Mesenchymal stem cell (in vitro differentiated cells and primary cell): Measurements from ENCODE around the gene TMEM123.
A peak's percentile ranks its signal among the peaks of the same experiment; 100 is the strongest.

ENCODE experiments used
- DNase-seq: peaks from one replicate; pipeline ENCODE4 v3.0.0-alpha.2; 2013
- H2AFZ ChIP-seq: one replicate; pipeline ENCODE4 v1.6.1; 2013; ENCODE audit warnings: low read depth, mild to moderate bottlenecking, control low read depth, inconsistent platforms, low read length, moderate library complexity
- H2AK5ac ChIP-seq: 2 replicates; pipeline ENCODE4 v1.6.1; 2013; ENCODE audit warnings: low read length, moderate library complexity, mild to moderate bottlenecking, inconsistent platforms; ENCODE audit not compliant: severe bottlenecking
- H2BK120ac ChIP-seq: one replicate; pipeline ENCODE4 v1.6.1; 2013; ENCODE audit warnings: low read depth, mild to moderate bottlenecking, inconsistent platforms, low read length, moderate library complexity
- H2BK12ac ChIP-seq, 2 experiments: one replicate each; pipeline ENCODE4 v1.6.1; 2013; ENCODE audit warnings: inconsistent platforms in 2 of 2, low read length in 2 of 2, mild to moderate bottlenecking in 2 of 2, moderate library complexity in 2 of 2, control low read depth in 1 of 2
- H2BK15ac ChIP-seq: one replicate; pipeline ENCODE4 v1.6.1; 2013; ENCODE audit warnings: mild to moderate bottlenecking, low read depth, inconsistent platforms; ENCODE audit not compliant: poor library complexity, severe bottlenecking
- H2BK5ac ChIP-seq: 2 replicates; pipeline ENCODE4 v1.6.1; 2013; ENCODE audit warnings: low read depth, mild to moderate bottlenecking, low read length, control low read depth, inconsistent platforms; ENCODE audit not compliant: poor library complexity, severe bottlenecking
- H3K14ac ChIP-seq, 2 experiments: one replicate each; pipeline ENCODE4 v1.6.1; 2013; ENCODE audit warnings: inconsistent platforms in 2 of 2, low read length in 2 of 2, control low read depth in 1 of 2, mild to moderate bottlenecking in 1 of 2, moderate library complexity in 1 of 2
- H3K18ac ChIP-seq, 2 experiments: one replicate each; pipeline ENCODE4 v1.6.1; 2013; ENCODE audit warnings: inconsistent platforms in 2 of 2, low read length in 2 of 2, control low read depth in 1 of 2, low read depth in 1 of 2, mild to moderate bottlenecking in 1 of 2
- H3K23ac ChIP-seq, 2 experiments: one replicate each; pipeline ENCODE4 v1.6.1; 2013; ENCODE audit warnings: inconsistent platforms in 2 of 2, low read length in 2 of 2, mild to moderate bottlenecking in 2 of 2, moderate library complexity in 2 of 2, control low read depth in 1 of 2
- H3K27ac ChIP-seq: 2 replicates; pipeline ENCODE4 v1.5.1; 2013; ENCODE audit warnings: mild to moderate bottlenecking, moderate library complexity, low read length, control low read depth, inconsistent platforms; ENCODE audit not compliant: poor library complexity, severe bottlenecking
- H3K27me3 ChIP-seq, 2 experiments: 2 replicates each; pipeline versions ENCODE4 v1.6.1 to v1.7.0; 2013; ENCODE audit warnings: low read length in 2 of 2, mild to moderate bottlenecking in 2 of 2, moderate library complexity in 2 of 2, control low read depth in 1 of 2, inconsistent platforms in 1 of 2; ENCODE audit not compliant: control insufficient read depth in 1 of 2, insufficient read depth in 1 of 2
- H3K36me3 ChIP-seq, 2 experiments: 2 replicates each; pipeline versions ENCODE4 v1.6.1 to v1.7.0; 2013; ENCODE audit warnings: low read length in 2 of 2, control low read depth in 1 of 2, inconsistent platforms in 1 of 2, low read depth in 1 of 2, mild to moderate bottlenecking in 1 of 2; ENCODE audit not compliant: insufficient read depth in 2 of 2, control insufficient read depth in 1 of 2
- H3K4ac ChIP-seq, 2 experiments: one replicate each; pipeline ENCODE4 v1.6.1; 2013; ENCODE audit warnings: inconsistent platforms in 2 of 2, low read length in 2 of 2, mild to moderate bottlenecking in 2 of 2, moderate library complexity in 2 of 2, control low read depth in 1 of 2, low read depth in 1 of 2
- H3K4me1 ChIP-seq: 2 replicates; pipeline ENCODE4 v1.6.1; 2013; ENCODE audit warnings: low read depth, low read length, control low read depth; ENCODE audit not compliant: control insufficient read depth, insufficient read depth
- H3K4me2 ChIP-seq: 2 replicates; pipeline ENCODE4 v1.6.1; 2013; ENCODE audit warnings: low read length, mild to moderate bottlenecking, inconsistent platforms; ENCODE audit not compliant: poor library complexity, severe bottlenecking
- H3K4me3 ChIP-seq, 2 experiments: 2 replicates each; pipeline versions ENCODE4 v1.5.1 to v1.7.0; 2013; ENCODE audit warnings: low read length in 2 of 2, mild to moderate bottlenecking in 2 of 2, control low read depth in 1 of 2, low read depth in 1 of 2; ENCODE audit not compliant: insufficient read depth in 1 of 2
- H3K79me1 ChIP-seq: replicated peaks from 2 replicates; pipeline ENCODE4 v1.6.1; 2013; ENCODE audit warnings: mild to moderate bottlenecking, control low read depth, low read length, inconsistent platforms; ENCODE audit not compliant: poor library complexity, severe bottlenecking
- H3K9ac ChIP-seq: 2 replicates; pipeline ENCODE4 v1.7.0; 2013; ENCODE audit warnings: mild to moderate bottlenecking, low read length, moderate library complexity
- H3K9me3 ChIP-seq: 2 replicates; pipeline ENCODE4 v1.7.0; 2013; ENCODE audit warnings: mild to moderate bottlenecking, low read length; ENCODE audit not compliant: control insufficient read depth
- H4K8ac ChIP-seq: one replicate; pipeline ENCODE4 v1.6.1; 2013; ENCODE audit warnings: inconsistent platforms, mild to moderate bottlenecking, low read length, moderate library complexity
- H4K91ac ChIP-seq: one replicate; pipeline ENCODE4 v1.6.1; 2013; ENCODE audit warnings: mild to moderate bottlenecking, low read length, inconsistent platforms
- WGBS: methylation state at CpG from one replicate; pipeline ENCODE4 v1.1.7; 2013; ENCODE audit warnings: mixed read lengths; 5-methylcytosine and 5-hydroxymethylcytosine counted together

Gene TMEM123

DNA sequence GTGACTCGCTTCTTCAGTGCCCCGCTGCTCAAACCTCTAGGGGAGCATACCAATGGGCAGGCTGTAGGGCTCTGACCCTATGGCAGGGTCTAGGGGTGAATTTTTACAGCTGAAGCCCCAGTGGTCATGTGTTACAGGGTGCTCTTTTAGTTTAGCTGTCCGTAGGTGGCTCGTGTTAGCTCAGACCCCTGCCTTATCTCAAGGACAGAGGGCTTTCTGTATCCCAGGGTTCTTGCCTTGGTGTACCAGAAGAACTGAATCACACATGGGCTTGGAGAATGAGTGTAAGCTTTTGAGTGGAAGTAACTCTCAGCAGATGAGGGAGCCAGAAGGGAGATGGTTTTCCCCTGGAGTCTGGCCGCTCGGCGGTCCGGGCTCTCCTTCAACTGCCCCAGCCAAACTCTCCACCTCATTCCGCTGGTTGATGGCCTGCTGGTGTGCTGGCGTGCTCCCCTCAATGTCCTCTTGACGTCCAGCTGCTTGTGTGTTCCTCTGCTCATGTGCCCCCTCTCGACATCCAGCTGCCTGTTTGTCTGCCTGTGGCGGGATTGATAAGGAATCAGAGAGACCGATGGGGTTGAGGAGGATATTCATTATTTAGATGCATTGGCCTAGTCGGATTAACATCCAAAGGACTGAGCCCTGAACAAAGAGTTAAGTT lies 68.0 kb downstream of the TMEM123 start:
- Histone ChIP-seq H3K27me3 (no peaks in the 10 kb centered on the region), H3K79me1 (peaks cover 6% of the 10 kb centered on the region), H2AK5ac (peak overlapping the region; percentile 9), H3K18ac (peak overlapping the region in 1 of 2 experiments; percentile 61), H2BK12ac (no peak overlapping the region), H3K36me3 (peaks cover 12 to 93% of the 10 kb centered on the region in 2 experiments), H3K4me1 (peaks cover 10% of the 10 kb centered on the region), H3K9ac (no peak overlapping the region), H4K8ac (no peak overlapping the region), H3K4ac (no peak overlapping the region), H2BK5ac (no peak overlapping the region), H3K14ac (no peak overlapping the region), H3K23ac (no peak overlapping the region), H3K4me3 (no peak overlapping the region), H3K27ac (peak overlapping the region; percentile 39), H2BK120ac (no peak overlapping the region), H2BK15ac (no peak overlapping the region), H3K4me2 (no peak overlapping the region), H3K9me3 (no peaks in the 10 kb centered on the region), H4K91ac (no peak overlapping the region), H2AFZ (no peak overlapping the region)
- DNase-seq: no peak
- WGBS: 89% methylated on average over 13 of the region's 15 CpGs

DNA sequence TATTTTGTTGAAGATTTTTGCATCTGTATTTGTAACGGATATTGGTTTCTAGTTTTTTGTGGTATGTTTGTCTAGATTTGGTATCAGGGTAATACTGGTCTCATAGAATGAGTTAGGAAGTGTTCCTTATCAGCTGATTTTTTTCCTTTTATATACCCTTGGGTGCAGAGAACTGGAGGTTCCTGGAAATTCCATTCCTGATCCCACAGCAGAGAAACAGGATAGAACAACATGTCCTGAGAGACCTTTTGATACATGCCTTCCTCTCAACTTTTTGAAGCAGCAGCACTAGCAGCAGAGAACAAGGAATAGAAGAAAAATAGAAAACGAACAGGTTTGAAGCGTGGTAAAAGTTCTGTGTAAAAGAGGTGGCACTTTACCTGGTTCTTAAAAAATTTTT lies 68.7 kb downstream of the TMEM123 start:
- Histone ChIP-seq H4K91ac (no peak overlapping the region), H2BK12ac (no peak overlapping the region), H3K4me1 (peaks cover 10% of the 10 kb centered on the region), H2BK5ac (no peak overlapping the region), H3K9me3 (no peaks in the 10 kb centered on the region), H4K8ac (no peak overlapping the region), H2BK15ac (no peak overlapping the region), H2AFZ (no peak overlapping the region), H3K14ac (no peak overlapping the region), H3K23ac (no peak overlapping the region), H3K4ac (no peak overlapping the region), H2BK120ac (no peak overlapping the region), H3K27ac (no peak overlapping the region), H3K79me1 (peaks cover 6% of the 10 kb centered on the region), H3K4me2 (no peak overlapping the region), H3K9ac (no peak overlapping the region), H3K27me3 (no peaks in the 10 kb centered on the region), H3K4me3 (no peak overlapping the region), H3K18ac (no peak overlapping the region), H3K36me3 (peaks cover 8 to 93% of the 10 kb centered on the region in 2 experiments), H2AK5ac (no peak overlapping the region)
- DNase-seq: no peak
- 91% methylated on average over 3 of the region's 3 CpGs for WGBS

DNA sequence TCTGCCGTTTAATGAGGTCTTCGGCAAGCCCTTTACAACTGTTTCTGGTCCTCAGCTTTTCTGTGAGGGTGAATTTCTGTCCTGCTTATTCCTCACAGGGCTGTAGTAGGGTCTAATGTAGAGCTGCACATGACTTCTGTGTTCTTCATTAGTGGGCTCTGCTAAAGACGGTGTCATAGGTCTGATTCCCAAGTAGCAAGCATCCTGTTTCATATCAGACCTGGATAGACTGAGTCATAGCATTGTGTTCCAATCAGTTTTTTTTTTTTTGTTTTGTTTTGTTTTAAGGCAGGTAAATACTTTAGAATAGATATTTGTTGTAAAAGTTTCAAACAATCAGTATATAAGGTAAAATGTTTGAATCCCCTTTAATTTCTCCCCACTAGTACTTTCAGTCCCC lies 70.2 kb downstream of the TMEM123 start:
- no peak overlapping the region for H3K23ac ChIP-seq
- no peak overlapping the region for H3K4ac ChIP-seq
- peaks cover 8 to 94% of the 10 kb centered on the region in 2 experiments for H3K36me3 ChIP-seq
- H4K8ac ChIP-seq: no peak overlapping the region
- H3K27ac ChIP-seq: no peak overlapping the region
- no peak overlapping the region for H2BK12ac ChIP-seq
- H3K27me3 ChIP-seq: no peaks in the 10 kb centered on the region
- H2AFZ ChIP-seq: no peak overlapping the region
- 98% methylated on average over 3 of the region's 3 CpGs for WGBS
- H4K91ac ChIP-seq: no peak overlapping the region
- H3K9ac ChIP-seq: no peak overlapping the region
- no peak overlapping the region for H3K4me2 ChIP-seq
- H2BK5ac ChIP-seq: no peak overlapping the region
- no peaks in the 10 kb centered on the region for H3K9me3 ChIP-seq
- no peak for DNase-seq
- H3K18ac ChIP-seq: peak overlapping the region in 1 of 2 experiments; percentile 9
- no peak overlapping the region for H2AK5ac ChIP-seq
- peaks cover 10% of the 10 kb centered on the region for H3K4me1 ChIP-seq
- H3K14ac ChIP-seq: no peak overlapping the region
- no peak overlapping the region for H2BK120ac ChIP-seq
- no peak overlapping the region for H2BK15ac ChIP-seq
- H3K79me1 ChIP-seq: peaks cover 4% of the 10 kb centered on the region
- no peak overlapping the region for H3K4me3 ChIP-seq

DNA sequence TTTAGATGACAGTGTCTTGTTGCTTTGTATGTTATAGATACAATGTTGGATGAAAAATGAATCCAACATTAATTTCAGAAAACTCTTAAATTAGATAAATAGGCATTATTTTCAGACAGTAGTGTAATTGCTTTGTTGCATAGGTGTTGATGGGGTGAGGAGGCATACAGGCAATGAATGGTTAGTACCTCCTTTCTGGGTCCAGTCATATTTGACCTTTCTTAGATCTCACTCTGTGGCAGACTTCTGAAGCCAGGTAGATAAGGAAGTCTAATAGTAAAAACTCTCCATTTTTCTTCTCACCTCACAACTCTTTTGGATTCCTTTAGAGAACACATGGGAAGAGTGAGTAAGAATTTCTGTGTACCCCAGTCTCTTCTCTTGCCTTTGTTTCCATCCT lies 73.7 kb downstream of the TMEM123 start:
- Histone ChIP-seq H4K8ac (no peak overlapping the region), H3K4me1 (peaks cover 1% of the 10 kb centered on the region), H3K79me1 (peaks cover 9% of the 10 kb centered on the region), H2AK5ac (no peak overlapping the region), H3K4ac (no peak overlapping the region), H3K18ac (no peak overlapping the region), H3K4me3 (no peak overlapping the region), H3K27ac (no peak overlapping the region), H2BK15ac (no peak overlapping the region), H4K91ac (no peak overlapping the region), H2BK5ac (no peak overlapping the region), H3K9ac (no peak overlapping the region), H3K27me3 (no peaks in the 10 kb centered on the region), H3K14ac (no peak overlapping the region), H3K36me3 (peaks cover 11 to 75% of the 10 kb centered on the region in 2 experiments), H3K9me3 (no peaks in the 10 kb centered on the region), H2BK12ac (no peak overlapping the region), H2BK120ac (no peak overlapping the region), H3K4me2 (no peak overlapping the region), H2AFZ (no peak overlapping the region), H3K23ac (no peak overlapping the region)
- no peak for DNase-seq
